SK-N-SH (cell line): ENCODE data around the gene ACER3.

Experiments
- ELF1 ChIP-seq: IDR thresholded peaks from 2 replicates; pipeline ENCODE4 v1.4.0; 2012
- NFIC ChIP-seq: IDR thresholded peaks from 2 replicates; pipeline ENCODE4 v1.4.0; 2012; ENCODE audit warnings: borderline replicate concordance
- PBX3 ChIP-seq: IDR thresholded peaks from 2 replicates; pipeline ENCODE4; 2012
- SIN3A ChIP-seq: IDR thresholded peaks from 2 replicates; pipeline ENCODE4 v1.6.1; 2012; ENCODE audit warnings: low read depth, mild to moderate bottlenecking, low read length, moderate library complexity, borderline replicate concordance
- SMC3 ChIP-seq: IDR thresholded peaks from 2 replicates; pipeline ENCODE4 v1.6.1; 2012; ENCODE audit warnings: low read depth, low read length, improper control_type of control experiment
- TAF1 ChIP-seq: IDR thresholded peaks from 2 replicates; pipeline ENCODE4 v1.6.1; 2012; ENCODE audit warnings: low read depth, mild to moderate bottlenecking, low read length, moderate library complexity, borderline replicate concordance
- TF ChIP-seq, protein P1 (sequence below): fragments of 200-600 bp; sonication (generic); IDR thresholded peaks from 2 replicates; pipeline ENCODE4 v1.6.1; 2017; ENCODE audit warnings: antibody characterized with exemption, mild to moderate bottlenecking, moderate library complexity
- TF ChIP-seq, protein P2 (sequence below): IDR thresholded peaks from 2 replicates; pipeline ENCODE4 v1.4.0; 2012; ENCODE audit warnings: low read depth

DNA sequence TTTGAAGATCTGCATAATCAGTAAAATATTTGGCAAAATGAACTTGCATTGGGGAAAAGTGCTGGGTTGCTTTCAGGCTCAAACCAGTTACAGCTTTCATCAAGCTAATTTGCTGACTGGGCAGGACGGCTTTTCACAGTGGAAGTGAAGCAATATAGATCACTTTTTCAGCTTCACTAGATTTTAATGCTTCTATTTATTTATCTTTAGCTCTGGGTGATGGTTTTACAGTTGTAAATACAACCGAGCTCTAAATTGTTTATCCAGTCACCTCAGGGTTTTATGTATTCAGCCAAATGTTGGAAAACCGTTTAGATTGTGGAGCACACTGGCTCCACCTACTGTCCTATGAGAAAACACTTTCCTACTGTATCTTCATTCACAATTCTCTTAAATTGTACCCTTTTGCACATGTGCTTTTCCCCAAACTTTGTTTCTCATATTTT, 58.2 kb downstream of the ACER3 start:
- TF ChIP-seq, protein P1, sequence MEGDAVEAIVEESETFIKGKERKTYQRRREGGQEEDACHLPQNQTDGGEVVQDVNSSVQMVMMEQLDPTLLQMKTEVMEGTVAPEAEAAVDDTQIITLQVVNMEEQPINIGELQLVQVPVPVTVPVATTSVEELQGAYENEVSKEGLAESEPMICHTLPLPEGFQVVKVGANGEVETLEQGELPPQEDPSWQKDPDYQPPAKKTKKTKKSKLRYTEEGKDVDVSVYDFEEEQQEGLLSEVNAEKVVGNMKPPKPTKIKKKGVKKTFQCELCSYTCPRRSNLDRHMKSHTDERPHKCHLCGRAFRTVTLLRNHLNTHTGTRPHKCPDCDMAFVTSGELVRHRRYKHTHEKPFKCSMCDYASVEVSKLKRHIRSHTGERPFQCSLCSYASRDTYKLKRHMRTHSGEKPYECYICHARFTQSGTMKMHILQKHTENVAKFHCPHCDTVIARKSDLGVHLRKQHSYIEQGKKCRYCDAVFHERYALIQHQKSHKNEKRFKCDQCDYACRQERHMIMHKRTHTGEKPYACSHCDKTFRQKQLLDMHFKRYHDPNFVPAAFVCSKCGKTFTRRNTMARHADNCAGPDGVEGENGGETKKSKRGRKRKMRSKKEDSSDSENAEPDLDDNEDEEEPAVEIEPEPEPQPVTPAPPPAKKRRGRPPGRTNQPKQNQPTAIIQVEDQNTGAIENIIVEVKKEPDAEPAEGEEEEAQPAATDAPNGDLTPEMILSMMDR, result peak; percentile 85
- TF ChIP-seq TAF1, result no peak
- TF ChIP-seq ELF1, result no peak
- no peak for TF ChIP-seq PBX3
- no peak for TF ChIP-seq NFIC
- TF ChIP-seq SIN3A, result no peak
- TF ChIP-seq, protein P2, sequence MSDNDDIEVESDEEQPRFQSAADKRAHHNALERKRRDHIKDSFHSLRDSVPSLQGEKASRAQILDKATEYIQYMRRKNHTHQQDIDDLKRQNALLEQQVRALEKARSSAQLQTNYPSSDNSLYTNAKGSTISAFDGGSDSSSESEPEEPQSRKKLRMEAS, result no peak
- TF ChIP-seq SMC3, result peak; percentile 73
